ENCODE measurements around the gene ITGA7. TPM values are rescaled to one million over a fixed set of nuclear protein-coding genes. Genes with fewer than 3 reads are reported as not detected.

Gene ITGA7
- total RNA-seq, 1 donor from 2014 or later: 0.79 TPM

DNA sequence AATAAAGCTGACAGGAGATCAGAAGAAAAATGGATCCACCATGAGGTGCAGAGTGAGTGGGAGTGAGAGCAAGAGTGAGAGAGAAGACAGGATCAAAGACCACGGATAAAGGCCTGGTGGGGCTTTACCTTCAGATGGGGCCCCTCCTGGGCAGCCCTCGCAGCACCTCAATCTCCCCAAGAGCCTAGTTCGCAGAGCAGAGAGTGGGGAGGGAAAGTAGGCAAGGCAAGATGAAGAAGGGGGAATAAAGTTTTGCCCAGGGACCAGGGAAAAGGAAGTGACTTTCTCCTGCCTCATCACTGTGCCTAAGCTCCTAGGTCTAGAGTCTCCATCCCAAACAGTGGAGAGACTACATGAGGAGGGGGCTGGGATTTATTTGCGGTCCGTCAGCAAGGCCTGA is 60.7 kb downstream of the ITGA7 start:
- Histone ChIP-seq H3K4me3 (ENCODE audit: low read depth, low read length) (no peak overlapping the region), H3K36me3 (ENCODE audit: control insufficient read depth, insufficient read depth, low read length) (no peaks in the 10 kb centered on the region), H3K27me3 (ENCODE audit: control insufficient read depth, insufficient read depth, low read length) (no peaks in the 10 kb centered on the region)
- no peak for FAIRE-seq
- no peak for DNase-seq (ENCODE audit: low read depth)
- TF ChIP-seq, protein P1, sequence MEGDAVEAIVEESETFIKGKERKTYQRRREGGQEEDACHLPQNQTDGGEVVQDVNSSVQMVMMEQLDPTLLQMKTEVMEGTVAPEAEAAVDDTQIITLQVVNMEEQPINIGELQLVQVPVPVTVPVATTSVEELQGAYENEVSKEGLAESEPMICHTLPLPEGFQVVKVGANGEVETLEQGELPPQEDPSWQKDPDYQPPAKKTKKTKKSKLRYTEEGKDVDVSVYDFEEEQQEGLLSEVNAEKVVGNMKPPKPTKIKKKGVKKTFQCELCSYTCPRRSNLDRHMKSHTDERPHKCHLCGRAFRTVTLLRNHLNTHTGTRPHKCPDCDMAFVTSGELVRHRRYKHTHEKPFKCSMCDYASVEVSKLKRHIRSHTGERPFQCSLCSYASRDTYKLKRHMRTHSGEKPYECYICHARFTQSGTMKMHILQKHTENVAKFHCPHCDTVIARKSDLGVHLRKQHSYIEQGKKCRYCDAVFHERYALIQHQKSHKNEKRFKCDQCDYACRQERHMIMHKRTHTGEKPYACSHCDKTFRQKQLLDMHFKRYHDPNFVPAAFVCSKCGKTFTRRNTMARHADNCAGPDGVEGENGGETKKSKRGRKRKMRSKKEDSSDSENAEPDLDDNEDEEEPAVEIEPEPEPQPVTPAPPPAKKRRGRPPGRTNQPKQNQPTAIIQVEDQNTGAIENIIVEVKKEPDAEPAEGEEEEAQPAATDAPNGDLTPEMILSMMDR (IDR thresholded peaks at IDR 0.05; ENCODE audit: insufficient read depth, low read length, severe bottlenecking): no peak

DNA sequence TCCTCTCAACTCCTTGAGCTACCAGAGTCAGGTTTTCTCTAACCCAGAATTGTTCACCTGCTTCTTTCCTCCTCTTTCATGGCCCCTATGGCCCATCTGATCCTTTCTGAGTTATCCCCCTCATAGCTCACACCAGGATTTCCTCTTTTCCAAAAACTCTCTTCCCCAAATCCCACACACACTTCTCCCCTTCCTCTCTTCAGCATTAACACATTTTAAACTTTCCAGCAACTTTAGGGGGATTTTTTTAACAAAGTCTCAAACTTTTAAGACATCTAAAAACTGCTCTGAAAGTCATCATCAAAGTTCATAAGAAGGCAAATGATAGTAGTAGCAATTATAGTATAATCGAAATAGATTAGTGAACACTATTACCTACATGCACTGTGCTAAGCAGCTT is 63.1 kb downstream of the ITGA7 start:
- Histone ChIP-seq H3K27me3 (ENCODE audit: control insufficient read depth, insufficient read depth, low read length) (peaks cover 2% of the 10 kb centered on the region), H3K4me3 (ENCODE audit: low read depth, low read length) (no peak overlapping the region), H3K36me3 (ENCODE audit: control insufficient read depth, insufficient read depth, low read length) (no peaks in the 10 kb centered on the region)
- no peak for DNase-seq (ENCODE audit: low read depth)
- TF ChIP-seq, protein P1 (IDR thresholded peaks at IDR 0.05; ENCODE audit: insufficient read depth, low read length, severe bottlenecking): no peak
- no peak for FAIRE-seq

DNA sequence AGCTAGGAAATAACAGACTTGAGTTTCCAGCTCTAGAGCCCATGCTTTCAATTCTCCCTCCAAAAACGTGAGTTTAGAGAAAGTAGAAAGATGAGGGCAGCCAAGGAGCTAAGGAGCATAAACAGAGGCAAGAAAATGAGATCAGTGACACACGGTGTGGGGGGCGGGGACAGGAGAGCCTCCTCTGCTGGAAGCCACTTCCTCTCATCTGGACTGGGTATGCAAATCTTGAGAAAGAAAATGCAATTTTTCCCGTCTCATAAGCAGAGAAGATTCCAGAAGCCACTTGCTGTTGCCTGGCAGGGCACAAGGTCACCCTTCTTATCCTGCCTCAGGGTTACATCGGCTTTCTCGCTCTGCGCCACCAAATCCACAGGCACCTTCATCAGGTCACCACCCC is 65.0 kb downstream of the ITGA7 start:
- Histone ChIP-seq H3K27me3 (ENCODE audit: control insufficient read depth, insufficient read depth, low read length) (peaks cover 2% of the 10 kb centered on the region), H3K36me3 (ENCODE audit: control insufficient read depth, insufficient read depth, low read length) (no peaks in the 10 kb centered on the region), H3K4me3 (ENCODE audit: low read depth, low read length) (no peak overlapping the region)
- no peak for FAIRE-seq
- no peak for DNase-seq (ENCODE audit: low read depth)
- TF ChIP-seq, protein P1 (IDR thresholded peaks at IDR 0.05; ENCODE audit: insufficient read depth, low read length, severe bottlenecking): no peak

DNA sequence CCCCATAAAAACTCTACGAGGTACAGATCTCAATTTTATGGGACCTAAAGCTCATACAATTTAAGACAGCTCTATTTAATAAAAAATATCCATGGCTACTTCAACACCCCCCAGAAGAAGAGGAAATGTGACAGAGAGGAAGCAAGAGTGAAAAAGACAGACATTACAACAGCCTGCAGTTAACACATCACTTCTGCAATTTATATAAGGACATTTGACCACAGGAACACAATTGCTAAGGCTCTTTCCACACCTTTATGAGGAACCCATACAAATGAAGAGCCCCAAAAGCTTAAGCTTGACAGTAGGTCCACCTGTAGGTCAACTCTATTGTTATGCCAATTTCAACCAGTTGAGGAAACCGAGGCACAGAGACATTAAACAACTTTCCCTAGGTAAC is 65.4 kb downstream of the ITGA7 start:
- Histone ChIP-seq H3K4me3 (ENCODE audit: low read depth, low read length) (no peak overlapping the region), H3K27me3 (ENCODE audit: control insufficient read depth, insufficient read depth, low read length) (peaks cover 2% of the 10 kb centered on the region), H3K36me3 (ENCODE audit: control insufficient read depth, insufficient read depth, low read length) (no peaks in the 10 kb centered on the region)
- FAIRE-seq (no peak), DNase-seq (ENCODE audit: low read depth) (no peak)
- TF ChIP-seq, protein P1 (IDR thresholded peaks at IDR 0.05; ENCODE audit: insufficient read depth, low read length, severe bottlenecking): no peak

DNA sequence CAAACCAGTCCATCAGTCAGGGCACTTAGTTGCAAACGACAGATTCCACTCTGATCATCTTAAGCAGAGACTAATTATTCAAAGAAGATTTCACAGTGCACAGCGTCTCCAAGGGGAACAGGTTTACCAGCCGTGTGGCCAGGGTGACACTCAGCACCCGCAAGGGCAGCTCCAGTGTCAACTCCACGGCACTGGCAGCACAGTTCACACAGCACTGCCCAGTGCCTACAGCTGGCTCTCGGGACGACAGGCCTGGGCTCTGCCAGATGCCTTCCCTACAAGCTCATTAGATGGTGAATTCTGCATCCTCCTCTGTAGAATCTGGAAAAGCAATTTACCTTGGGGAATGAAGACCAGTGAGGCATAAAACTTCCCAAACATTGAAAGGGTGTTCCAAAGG is 66.1 kb downstream of the ITGA7 start:
- TF ChIP-seq, protein P1 (IDR thresholded peaks at IDR 0.05; ENCODE audit: insufficient read depth, low read length, severe bottlenecking): no peak
- H3K27me3 ChIP-seq (ENCODE audit: control insufficient read depth, insufficient read depth, low read length): peaks cover 2% of the 10 kb centered on the region
- FAIRE-seq (no peak), DNase-seq (ENCODE audit: low read depth) (no peak)
- H3K4me3 ChIP-seq (ENCODE audit: low read depth, low read length): no peak overlapping the region
- no peaks in the 10 kb centered on the region for H3K36me3 ChIP-seq (ENCODE audit: control insufficient read depth, insufficient read depth, low read length)

DNA sequence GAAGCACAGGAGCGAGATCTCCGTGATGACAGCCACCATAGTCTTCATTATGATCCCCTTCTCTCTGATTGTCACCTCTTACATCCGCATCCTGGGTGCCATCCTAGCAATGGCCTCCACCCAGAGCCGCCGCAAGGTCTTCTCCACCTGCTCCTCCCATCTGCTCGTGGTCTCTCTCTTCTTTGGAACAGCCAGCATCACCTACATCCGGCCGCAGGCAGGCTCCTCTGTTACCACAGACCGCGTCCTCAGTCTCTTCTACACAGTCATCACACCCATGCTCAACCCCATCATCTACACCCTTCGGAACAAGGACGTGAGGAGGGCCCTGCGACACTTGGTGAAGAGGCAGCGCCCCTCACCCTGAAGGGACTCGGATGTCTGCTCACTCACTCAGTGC is 70.2 kb downstream of the ITGA7 start:
- TF ChIP-seq, protein P1 (IDR thresholded peaks at IDR 0.05; ENCODE audit: insufficient read depth, low read length, severe bottlenecking): no peak
- H3K4me3 ChIP-seq (ENCODE audit: low read depth, low read length): no peak overlapping the region
- FAIRE-seq: no peak
- peaks cover 2% of the 10 kb centered on the region for H3K27me3 ChIP-seq (ENCODE audit: control insufficient read depth, insufficient read depth, low read length)
- no peaks in the 10 kb centered on the region for H3K36me3 ChIP-seq (ENCODE audit: control insufficient read depth, insufficient read depth, low read length)
- no peak for DNase-seq (ENCODE audit: low read depth)
